Liver (tissue), 3 donors: ENCODE results near the gene CORO2B.

Source experiments
- CTCF ChIP-seq: fragments of 150-350 bp; IDR thresholded peaks from 2 replicates; pipeline ENCODE4 v1.5.1; 2017; ENCODE audit warnings: improper control_type of control experiment, low read depth, low read length; ENCODE audit not compliant: missing input control
- GABPA ChIP-seq, 2 donors: IDR thresholded peaks in 1 of 2; conservative IDR thresholded peaks in 1 of 2; 2 replicates each; pipeline ENCODE4 v1.6.1; 2016; ENCODE audit warnings: antibody characterized with exemption in 2 of 2, mild to moderate bottlenecking in 1 of 2, moderate library complexity in 1 of 2
- HNF4G ChIP-seq: IDR thresholded peaks from 2 replicates; pipeline ENCODE4 v1.6.1; 2016; ENCODE audit warnings: antibody characterized with exemption
- NR2F2 ChIP-seq: IDR thresholded peaks from 2 replicates; pipeline ENCODE4 v1.6.1; 2016; ENCODE audit warnings: antibody characterized with exemption
- RAD21 ChIP-seq, 2 donors: IDR thresholded peaks; 2 replicates each; pipeline ENCODE4 v1.6.1; 2016; ENCODE audit warnings: antibody characterized with exemption in 2 of 2, mild to moderate bottlenecking in 2 of 2
- SP1 ChIP-seq: IDR thresholded peaks from 2 replicates; pipeline ENCODE4 v1.6.1; 2018; ENCODE audit warnings: antibody characterized with exemption, mild to moderate bottlenecking
- TAF1 ChIP-seq: conservative IDR thresholded peaks from 2 replicates; pipeline ENCODE4 v1.6.1; 2016; ENCODE audit warnings: antibody characterized with exemption, mild to moderate bottlenecking
- YY1 ChIP-seq: IDR thresholded peaks from 2 replicates; pipeline ENCODE4 v1.6.1; 2016; ENCODE audit warnings: antibody characterized with exemption, mild to moderate bottlenecking
- TF ChIP-seq, protein P1 (sequence below): IDR thresholded peaks from 2 replicates; pipeline ENCODE4 v1.6.1; 2016; ENCODE audit warnings: antibody characterized with exemption
- TF ChIP-seq, protein P2 (sequence below): IDR thresholded peaks from 2 replicates; pipeline ENCODE4 v1.6.1; 2016; ENCODE audit warnings: antibody characterized with exemption
- TF ChIP-seq, protein P3 (sequence below): IDR thresholded peaks from 2 replicates; pipeline ENCODE4 v1.6.1; 2016; ENCODE audit warnings: antibody characterized with exemption, mild to moderate bottlenecking
- donor health status: healthy.
- donor health status: healthy.

- TF ChIP-seq CTCF, result no peak
- TF ChIP-seq TAF1, result no peak
- TF ChIP-seq RAD21 (IDR thresholded peaks at IDR 0.05), result no peak
- no peak for TF ChIP-seq HNF4G
- TF ChIP-seq, protein P1, sequence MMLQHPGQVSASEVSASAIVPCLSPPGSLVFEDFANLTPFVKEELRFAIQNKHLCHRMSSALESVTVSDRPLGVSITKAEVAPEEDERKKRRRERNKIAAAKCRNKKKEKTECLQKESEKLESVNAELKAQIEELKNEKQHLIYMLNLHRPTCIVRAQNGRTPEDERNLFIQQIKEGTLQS, result no peak
- TF ChIP-seq NR2F2, result no peak
- TF ChIP-seq, protein P2, sequence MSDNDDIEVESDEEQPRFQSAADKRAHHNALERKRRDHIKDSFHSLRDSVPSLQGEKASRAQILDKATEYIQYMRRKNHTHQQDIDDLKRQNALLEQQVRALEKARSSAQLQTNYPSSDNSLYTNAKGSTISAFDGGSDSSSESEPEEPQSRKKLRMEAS, result no peak
- TF ChIP-seq GABPA (IDR thresholded peaks at IDR 0.05 in 1 of 2, conservative IDR thresholded peaks at IDR 0.05 in 1 of 2), result no peak
- no peak for TF ChIP-seq SP1
- TF ChIP-seq, protein P3, sequence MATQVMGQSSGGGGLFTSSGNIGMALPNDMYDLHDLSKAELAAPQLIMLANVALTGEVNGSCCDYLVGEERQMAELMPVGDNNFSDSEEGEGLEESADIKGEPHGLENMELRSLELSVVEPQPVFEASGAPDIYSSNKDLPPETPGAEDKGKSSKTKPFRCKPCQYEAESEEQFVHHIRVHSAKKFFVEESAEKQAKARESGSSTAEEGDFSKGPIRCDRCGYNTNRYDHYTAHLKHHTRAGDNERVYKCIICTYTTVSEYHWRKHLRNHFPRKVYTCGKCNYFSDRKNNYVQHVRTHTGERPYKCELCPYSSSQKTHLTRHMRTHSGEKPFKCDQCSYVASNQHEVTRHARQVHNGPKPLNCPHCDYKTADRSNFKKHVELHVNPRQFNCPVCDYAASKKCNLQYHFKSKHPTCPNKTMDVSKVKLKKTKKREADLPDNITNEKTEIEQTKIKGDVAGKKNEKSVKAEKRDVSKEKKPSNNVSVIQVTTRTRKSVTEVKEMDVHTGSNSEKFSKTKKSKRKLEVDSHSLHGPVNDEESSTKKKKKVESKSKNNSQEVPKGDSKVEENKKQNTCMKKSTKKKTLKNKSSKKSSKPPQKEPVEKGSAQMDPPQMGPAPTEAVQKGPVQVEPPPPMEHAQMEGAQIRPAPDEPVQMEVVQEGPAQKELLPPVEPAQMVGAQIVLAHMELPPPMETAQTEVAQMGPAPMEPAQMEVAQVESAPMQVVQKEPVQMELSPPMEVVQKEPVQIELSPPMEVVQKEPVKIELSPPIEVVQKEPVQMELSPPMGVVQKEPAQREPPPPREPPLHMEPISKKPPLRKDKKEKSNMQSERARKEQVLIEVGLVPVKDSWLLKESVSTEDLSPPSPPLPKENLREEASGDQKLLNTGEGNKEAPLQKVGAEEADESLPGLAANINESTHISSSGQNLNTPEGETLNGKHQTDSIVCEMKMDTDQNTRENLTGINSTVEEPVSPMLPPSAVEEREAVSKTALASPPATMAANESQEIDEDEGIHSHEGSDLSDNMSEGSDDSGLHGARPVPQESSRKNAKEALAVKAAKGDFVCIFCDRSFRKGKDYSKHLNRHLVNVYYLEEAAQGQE, result no peak
- TF ChIP-seq YY1, result no peak
These were observed 75.0 kb downstream of the CORO2B start for GRCh38 chr15:68653801-68654200.
